Endothelial cell of umbilical vein (primary cell): ENCODE results near the gene RAI1. TPM values are rescaled to one million over a fixed set of nuclear protein-coding genes. Genes with fewer than 3 reads are reported as not detected.

Experiments
- BruUV-seq: library from RNA; stranded (reverse); fragments of 400-500 nt; replicated peaks from 2 replicates; lab custom pipeline; 2021; lab: Mats Ljungman, UMichigan
- CTCF ChIA-PET: fragments of 300-600, 350-600 bp; sonication (Branson Sonifier 250); formaldehyde crosslinking; loops from one replicate; lab custom pipeline; 2021; ENCODE audit warnings: antibody characterized with exemption, inconsistent platforms; lab: Charles Lee
- POLR2A ChIA-PET: fragments of 300-600, 350-600 bp; sonication (Branson Sonifier 250); formaldehyde crosslinking; loops from one replicate; lab custom pipeline; 2021; ENCODE audit warnings: antibody characterized with exemption, inconsistent platforms; lab: Charles Lee
- DNase-seq: peaks from one replicate; pipeline ENCODE4 v3.0.0-alpha.2; 2011; ENCODE audit warnings: low read depth, low spot score
- FAIRE-seq: peaks from 2 replicates; lab custom pipeline; 2011; peaks lifted over from hg19 to GRCh38; lab: Jason Lieb, UNC
- H2AFZ ChIP-seq: 2 replicates; pipeline ENCODE4 v1.6.0; 2012; ENCODE audit warnings: low read depth, low read length, control low read depth, inconsistent platforms
- H3K27ac ChIP-seq: 2 replicates; pipeline ENCODE4 v1.5.1; 2011; ENCODE audit warnings: low read depth, mild to moderate bottlenecking, control low read depth, low read length, moderate library complexity; ENCODE audit not compliant: insufficient read depth
- H3K27me3 ChIP-seq, 2 experiments: 2 replicates each; pipeline versions ENCODE4 v1.6.0 to v1.6.1; 2011; ENCODE audit warnings: low read length in 2 of 2, mixed read lengths in 1 of 2; ENCODE audit not compliant: control insufficient read depth in 2 of 2, insufficient read depth in 2 of 2
- H3K36me3 ChIP-seq, 2 experiments: 2 replicates in 1 of 2; 3 replicates in 1 of 2; pipeline ENCODE4 v1.5.1; 2011; ENCODE audit warnings: low read length in 2 of 2, mild to moderate bottlenecking in 1 of 2, moderate library complexity in 1 of 2; ENCODE audit not compliant: control insufficient read depth in 2 of 2, insufficient read depth in 2 of 2; ENCODE audit errors: extremely low read depth in 1 of 2
- H3K4me1 ChIP-seq: 3 replicates; pipeline ENCODE4 v1.5.1; 2011; ENCODE audit warnings: mild to moderate bottlenecking, low read length; ENCODE audit not compliant: control insufficient read depth, insufficient read depth; ENCODE audit errors: extremely low read depth
- H3K4me2 ChIP-seq: 2 replicates; pipeline ENCODE4 v1.6.1; 2011; ENCODE audit warnings: low read length, control low read depth, mixed read lengths; ENCODE audit not compliant: insufficient read depth
- H3K4me3 ChIP-seq, 3 experiments: fragments of 200-600 bp in 1 of 3; sonication (generic), shearing (Covaris generic) in 1 of 3; replicated peaks in 1 of 3; 2 replicates each; pipeline ENCODE4 v1.5.1; 2011 to 2016; ENCODE audit warnings: control low read depth in 3 of 3, low read length in 3 of 3, mild to moderate bottlenecking in 2 of 3, inconsistent platforms in 1 of 3, low read depth in 1 of 3, moderate library complexity in 1 of 3; ENCODE audit not compliant: insufficient read depth in 1 of 3
- H3K79me2 ChIP-seq: 2 replicates; pipeline ENCODE4 v1.6.0; 2012; ENCODE audit warnings: low read length, inconsistent platforms; ENCODE audit not compliant: control insufficient read depth, insufficient read depth
- H3K9ac ChIP-seq: replicated peaks from 2 replicates; pipeline ENCODE3; 2011; ENCODE audit warnings: low read length, control low read depth; ENCODE audit not compliant: insufficient read depth; ENCODE audit errors: extremely low read depth
- H3K9me1 ChIP-seq: replicated peaks from 3 replicates; pipeline ENCODE4 v1.6.0; 2011; ENCODE audit warnings: mild to moderate bottlenecking, low read length; ENCODE audit not compliant: control insufficient read depth, insufficient read depth; ENCODE audit errors: extremely low read depth
- H3K9me3 ChIP-seq: replicated peaks from 2 replicates; pipeline ENCODE4 v1.5.1; 2012; ENCODE audit warnings: low read length, inconsistent platforms; ENCODE audit not compliant: control insufficient read depth, insufficient read depth
- H4K20me1 ChIP-seq: replicated peaks from 2 replicates; pipeline ENCODE3; 2011; ENCODE audit warnings: mild to moderate bottlenecking, low read length; ENCODE audit not compliant: control insufficient read depth, insufficient read depth; ENCODE audit errors: extremely low read depth
- EZH2 ChIP-seq: IDR thresholded peaks from 2 replicates; pipeline ENCODE4 v1.6.1; 2012; ENCODE audit warnings: borderline replicate concordance, low read depth, mild to moderate bottlenecking, moderate library complexity, low read length, inconsistent platforms; ENCODE audit not compliant: severe bottlenecking
- FOS ChIP-seq: IDR thresholded peaks from 2 replicates; pipeline ENCODE4 v1.6.1; 2011; ENCODE audit warnings: mild to moderate bottlenecking, low read length, moderate library complexity, borderline replicate concordance; ENCODE audit not compliant: insufficient read depth
- GATA2 ChIP-seq: IDR thresholded peaks from 2 replicates; pipeline ENCODE4 v1.7.0; 2011; ENCODE audit warnings: low read depth, mild to moderate bottlenecking, moderate library complexity, mixed read lengths, low read length; ENCODE audit not compliant: insufficient read length, insufficient read depth
- JUN ChIP-seq: IDR thresholded peaks from 2 replicates; pipeline ENCODE4 v1.6.1; 2011; ENCODE audit warnings: borderline replicate concordance, low read depth; ENCODE audit not compliant: insufficient read length, insufficient read depth
- MYC ChIP-seq: IDR thresholded peaks from one replicate; pipeline ENCODE4 v1.6.1; 2011; ENCODE audit warnings: mild to moderate bottlenecking, low read depth, low read length
- POLR2A ChIP-seq: IDR thresholded peaks from 2 replicates; pipeline ENCODE4 v1.6.1; 2012; ENCODE audit warnings: low read depth, mild to moderate bottlenecking, control low read depth, low read length
- POLR2AphosphoS5 ChIP-seq: IDR thresholded peaks from 2 replicates; pipeline ENCODE4 v1.6.1; 2012; ENCODE audit warnings: low read depth, mild to moderate bottlenecking, control low read depth, low read length, moderate library complexity; ENCODE audit not compliant: insufficient read depth
- dilution Hi-C: fragments of 300-500 bp; cut with MboI; formaldehyde crosslinking; loops from one replicate; pipeline ENCODE4 v1.15.0; 2019; ENCODE audit warnings: low sequenced_read_pairs; ENCODE audit not compliant: extremely low pct_ligation_motif_present
- intact Hi-C: fragments of 100-400 bp; cut with micrococcal nuclease; formaldehyde crosslinking; loops from one replicate; pipeline ENCODE4 v1.10.0; 2022
- polyA plus RNA-seq, 4 experiments: library from polyadenylated mRNA; depleted of rRNA in 3 of 4; stranded (reverse) in 3 of 4; unstranded in 1 of 4; fragments of >200 nt; gene quantifications; 2 replicates each; pipeline versions ENCODE4 v1.2.1 to v1.2.3, GENCODE V29; 2011 to 2012; ENCODE audit warnings: missing spikeins in 1 of 4
- total RNA-seq: library from RNA; stranded (reverse); gene quantifications from 2 replicates; pipeline ENCODE4 v1.2.3, GENCODE V29; 2021
- TF ChIP-seq, protein P1 (sequence below), 2 donors: IDR thresholded peaks; 1 replicate in 1 of 2; 2 replicates in 1 of 2; pipeline ENCODE4 v1.5.1; 2011; ENCODE audit warnings: low read length in 2 of 2, mild to moderate bottlenecking in 2 of 2, moderate library complexity in 2 of 2, control low read depth in 1 of 2, inconsistent platforms in 1 of 2, low read depth in 1 of 2; ENCODE audit not compliant: insufficient read depth in 1 of 2; ENCODE audit errors: extremely low read depth in 1 of 2
- TF ChIP-seq, protein P2 (sequence below): IDR thresholded peaks from 2 replicates; pipeline ENCODE4 v1.6.1; 2011; ENCODE audit not compliant: insufficient read depth, insufficient read length

RAI1 gene
- total and polyA plus RNA-seq, 2 donors (not counting 3 experiments of a cell fraction or from before 2014, with no cell fraction given): 7.8 to 43.3 TPM

DNA sequence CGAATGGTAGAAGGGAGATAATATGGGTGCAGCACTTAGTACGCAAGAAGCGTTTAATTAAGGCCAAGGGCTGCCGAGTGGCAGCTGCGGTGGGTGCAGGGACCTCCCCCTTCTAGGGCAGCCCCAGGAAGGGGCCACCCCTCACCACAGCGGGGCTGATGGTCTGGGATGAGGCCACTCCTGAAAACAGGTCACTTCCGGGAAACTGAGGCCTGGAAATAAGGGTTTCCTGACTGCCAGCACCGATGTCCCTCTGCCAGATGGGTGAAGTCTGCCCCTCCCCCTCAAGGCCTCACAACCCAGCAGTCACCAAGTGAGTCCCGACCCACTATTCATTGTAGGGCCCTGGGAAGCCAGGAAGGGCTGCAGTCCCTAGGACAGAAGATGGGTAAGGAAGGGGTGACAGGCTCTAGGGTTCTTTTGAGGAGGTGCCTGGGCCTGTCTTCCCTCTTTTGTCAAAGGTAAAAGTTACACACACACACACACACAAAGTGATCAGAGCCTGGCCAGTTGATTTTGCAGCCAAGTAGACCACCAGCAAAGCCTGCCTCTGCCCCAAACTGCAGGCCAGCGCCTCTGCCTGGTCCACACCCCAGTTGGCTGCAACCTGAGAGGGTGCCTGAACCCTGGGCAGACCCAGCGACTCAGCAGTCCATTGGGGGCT lies 143.0 kb downstream of the RAI1 start:
- FAIRE-seq (peak; percentile 50), DNase-seq (no peak)
- POLR2A ChIA-PET: no interaction called here
- peaks cover 34% of the 10 kb centered on the region for H3K4me1 ChIP-seq
- peak overlapping the region in 1 of 3 experiments; percentile 17 for H3K4me3 ChIP-seq
- H4K20me1 ChIP-seq: no peaks in the 10 kb centered on the region
- H3K9ac ChIP-seq: peak overlapping the region; percentile 15
- intact Hi-C loops: no loop called here
- no peaks in the 10 kb centered on the region for H3K36me3 ChIP-seq
- H3K79me2 ChIP-seq: peaks cover 63% of the 10 kb centered on the region
- BruUV-seq: TSS peak; percentile 75
- dilution Hi-C loops: no loop called here
- TF ChIP-seq FOS (no peak), GATA2 (no peak), JUN (no peak), POLR2AphosphoS5 (no peak), POLR2A (no peak), EZH2 (no peak), MYC (no peak)
- TF ChIP-seq, protein P1, sequence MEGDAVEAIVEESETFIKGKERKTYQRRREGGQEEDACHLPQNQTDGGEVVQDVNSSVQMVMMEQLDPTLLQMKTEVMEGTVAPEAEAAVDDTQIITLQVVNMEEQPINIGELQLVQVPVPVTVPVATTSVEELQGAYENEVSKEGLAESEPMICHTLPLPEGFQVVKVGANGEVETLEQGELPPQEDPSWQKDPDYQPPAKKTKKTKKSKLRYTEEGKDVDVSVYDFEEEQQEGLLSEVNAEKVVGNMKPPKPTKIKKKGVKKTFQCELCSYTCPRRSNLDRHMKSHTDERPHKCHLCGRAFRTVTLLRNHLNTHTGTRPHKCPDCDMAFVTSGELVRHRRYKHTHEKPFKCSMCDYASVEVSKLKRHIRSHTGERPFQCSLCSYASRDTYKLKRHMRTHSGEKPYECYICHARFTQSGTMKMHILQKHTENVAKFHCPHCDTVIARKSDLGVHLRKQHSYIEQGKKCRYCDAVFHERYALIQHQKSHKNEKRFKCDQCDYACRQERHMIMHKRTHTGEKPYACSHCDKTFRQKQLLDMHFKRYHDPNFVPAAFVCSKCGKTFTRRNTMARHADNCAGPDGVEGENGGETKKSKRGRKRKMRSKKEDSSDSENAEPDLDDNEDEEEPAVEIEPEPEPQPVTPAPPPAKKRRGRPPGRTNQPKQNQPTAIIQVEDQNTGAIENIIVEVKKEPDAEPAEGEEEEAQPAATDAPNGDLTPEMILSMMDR (IDR thresholded peaks at IDR 0.05; ENCODE audit: extremely low read depth in 1 of 2, insufficient read depth in 1 of 2, low read depth in 1 of 2, low read length in 2 of 2): no peak
- TF ChIP-seq, protein P2, sequence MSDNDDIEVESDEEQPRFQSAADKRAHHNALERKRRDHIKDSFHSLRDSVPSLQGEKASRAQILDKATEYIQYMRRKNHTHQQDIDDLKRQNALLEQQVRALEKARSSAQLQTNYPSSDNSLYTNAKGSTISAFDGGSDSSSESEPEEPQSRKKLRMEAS: no peak
- peak overlapping the region; percentile 53 for H3K27ac ChIP-seq
- no peaks in the 10 kb centered on the region for H3K9me1 ChIP-seq
- H3K9me3 ChIP-seq: no peaks in the 10 kb centered on the region
- CTCF ChIA-PET: interaction anchor here (0.7 to 1.0 kb wide), 4 partner anchors 10 to 52 kb away, joined by 3 to 4 read pairs (median 4); no protein-coding TSS in a partner anchor
- no peaks in the 10 kb centered on the region for H3K27me3 ChIP-seq
- peak overlapping the region; percentile 5 for H2AFZ ChIP-seq
- peak overlapping the region; percentile 33 for H3K4me2 ChIP-seq
